Stromal cell of bone marrow (primary cell): Measurements from ENCODE around the gene SLC16A2.
"Not testable (repeated sequence)": the region's sequence is repeated elsewhere in the genome, so short reads cannot be mapped to it uniquely, and the experiment has no call there.

Experiments
- DNase-seq: peaks from one replicate; pipeline ENCODE4 v3.0.0-alpha.2; 2012; ENCODE audit warnings: low read depth

Gene SLC16A2

DNA sequence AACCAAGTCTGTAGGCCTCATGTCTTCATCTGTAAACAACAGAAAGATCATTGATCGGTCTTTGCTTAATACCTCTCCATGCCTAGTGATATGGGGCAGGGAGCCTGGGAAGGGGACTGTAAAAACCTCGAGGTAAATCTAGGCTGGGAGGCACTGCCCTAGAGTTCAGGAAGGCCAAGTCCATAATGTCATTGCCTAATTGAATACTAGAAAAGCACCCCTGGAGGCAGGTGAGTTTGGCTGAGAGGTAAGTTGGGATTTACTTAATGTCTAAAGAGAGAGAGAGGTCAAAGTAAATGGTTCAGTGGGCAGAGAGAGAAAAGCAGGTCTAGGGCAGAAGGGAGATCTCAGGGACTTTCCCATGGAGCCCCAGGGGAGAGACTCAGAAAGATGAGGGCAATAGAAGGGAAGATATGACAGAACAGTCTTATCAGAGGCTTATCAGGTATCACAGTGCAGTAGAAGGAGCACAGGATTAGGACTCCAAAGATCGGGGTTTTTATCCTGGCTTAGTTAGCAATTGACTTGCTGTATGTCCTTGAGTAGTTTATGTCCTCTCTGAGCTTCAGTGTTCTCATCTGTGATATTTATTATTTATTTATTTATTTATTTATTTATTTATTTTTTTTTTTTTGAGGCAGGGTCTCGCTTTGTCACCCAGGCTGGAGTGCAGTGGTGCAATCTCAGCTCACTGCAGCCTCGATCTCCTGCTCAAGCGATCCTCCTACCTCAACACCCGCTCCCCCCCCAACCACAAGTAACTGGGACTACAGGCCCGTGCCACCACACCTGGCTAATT is 85.2 kb downstream of the SLC16A2 start:
- no peak for DNase-seq

DNA sequence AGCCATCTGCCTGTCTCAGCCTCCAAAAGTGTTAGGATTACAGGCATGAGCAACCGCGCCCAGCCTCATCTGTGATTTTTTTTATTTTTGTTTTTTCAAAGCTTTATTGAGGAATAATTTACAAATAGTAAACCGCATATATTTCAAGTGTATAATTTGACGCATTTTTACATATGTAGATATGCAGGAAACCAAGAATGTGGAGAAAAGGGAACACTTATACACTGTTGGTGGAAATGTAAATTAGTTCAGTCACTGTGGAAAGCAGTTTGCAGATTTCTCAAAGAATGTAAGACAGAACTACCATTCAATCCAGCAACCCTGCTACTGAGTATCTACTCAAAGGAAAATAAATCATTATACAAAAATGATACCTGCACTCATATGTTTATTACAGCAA is 85.9 kb downstream of the SLC16A2 start:
- DNase-seq = no peak

DNA sequence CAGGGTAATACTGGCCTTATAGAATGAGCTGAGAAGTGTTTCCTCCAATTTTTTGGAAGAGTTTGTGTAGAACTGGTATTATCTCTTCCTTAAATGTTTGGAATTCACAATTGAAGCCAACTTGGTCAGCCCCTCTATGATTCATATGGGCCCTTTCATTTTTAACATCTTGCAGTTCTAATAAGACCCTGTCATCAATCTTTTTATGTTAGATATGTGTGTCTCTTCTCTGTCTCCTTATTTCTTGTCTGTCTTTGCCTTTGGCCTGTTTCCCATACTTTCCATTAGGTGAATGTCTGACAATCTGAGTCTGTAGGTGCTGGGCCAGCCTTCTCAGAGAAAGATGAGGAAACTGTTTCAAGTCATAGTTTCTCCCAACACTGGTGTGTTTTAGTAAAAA is 88.7 kb downstream of the SLC16A2 start:
- no peak for DNase-seq

DNA sequence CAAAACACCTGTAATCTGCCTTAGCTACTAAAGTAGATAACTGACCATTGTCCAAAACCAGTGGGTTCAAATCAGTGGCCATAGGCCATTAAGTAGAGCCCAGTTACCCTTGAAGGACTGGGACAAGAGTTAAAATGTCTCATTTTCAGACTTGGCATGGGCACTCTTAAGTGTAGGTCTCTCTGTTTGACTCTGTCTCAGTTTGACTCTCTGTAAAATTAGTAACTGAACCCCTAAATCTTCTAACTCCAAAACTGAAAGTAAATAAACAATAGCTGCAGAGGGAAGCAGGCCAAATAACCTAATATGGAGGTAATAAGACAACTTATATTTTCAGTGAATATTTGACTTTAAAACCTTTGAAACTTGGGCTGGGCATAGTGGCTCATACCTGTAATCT is 89.1 kb downstream of the SLC16A2 start:
- DNase-seq = no peak

DNA sequence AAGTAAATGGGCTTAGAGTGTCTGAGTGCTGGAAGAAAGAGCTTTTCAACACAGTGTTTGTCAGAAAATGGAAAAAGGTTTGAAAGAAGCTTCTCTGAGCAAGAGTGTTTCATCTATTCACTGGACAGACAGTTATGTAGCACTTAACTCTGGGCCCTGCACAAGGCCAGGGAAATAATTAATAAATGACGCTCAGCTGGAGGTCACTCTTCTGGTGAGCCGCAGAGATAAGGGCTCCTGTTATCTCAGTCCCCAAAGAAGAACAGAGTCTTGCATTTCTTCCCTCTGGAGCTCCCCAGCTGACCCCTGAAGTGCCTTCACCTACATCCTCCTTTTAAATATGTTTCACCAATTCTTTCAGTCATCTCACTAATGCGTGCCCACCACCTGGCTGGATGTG is 90.4 kb downstream of the SLC16A2 start:
- DNase-seq = no peak

DNA sequence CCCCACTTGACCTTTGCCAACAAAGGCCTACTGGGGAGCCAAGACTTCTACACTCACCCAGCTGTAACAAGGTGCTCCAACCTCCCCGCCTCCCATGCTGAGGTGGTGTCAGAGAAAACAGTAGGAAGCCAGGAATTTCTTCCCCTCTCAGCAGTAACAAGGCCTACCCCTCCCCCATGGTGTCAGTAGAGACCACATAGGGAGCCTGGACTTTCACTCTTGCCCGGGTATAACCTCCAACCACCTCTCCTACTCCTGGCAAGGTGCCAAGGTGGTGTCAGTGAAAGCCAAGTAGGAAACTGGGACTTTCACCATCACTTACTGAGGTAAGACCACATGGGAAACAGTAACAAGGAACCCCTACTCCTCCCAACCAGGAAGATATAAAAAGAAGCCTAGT is 93.1 kb downstream of the SLC16A2 start:
- DNase-seq = no peak

DNA sequence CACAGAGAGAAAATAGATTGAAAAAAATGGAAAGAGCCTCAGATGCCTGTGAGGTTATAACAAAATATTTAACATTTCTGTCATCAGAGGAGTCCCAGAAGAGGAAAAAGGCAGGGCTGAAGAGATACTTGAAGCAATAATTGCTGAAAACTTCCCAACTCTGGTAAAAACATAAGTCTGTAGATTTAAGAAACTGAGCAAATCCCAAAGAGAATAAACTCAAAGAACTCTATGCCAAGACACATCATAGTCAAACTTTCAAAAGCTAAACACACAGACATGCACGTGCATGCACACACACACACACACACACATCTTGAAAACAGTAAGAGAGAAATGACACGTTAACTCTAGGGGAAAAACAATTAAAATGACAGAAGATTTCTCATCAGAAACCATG is 94.1 kb downstream of the SLC16A2 start:
- DNase-seq = no peak

DNA sequence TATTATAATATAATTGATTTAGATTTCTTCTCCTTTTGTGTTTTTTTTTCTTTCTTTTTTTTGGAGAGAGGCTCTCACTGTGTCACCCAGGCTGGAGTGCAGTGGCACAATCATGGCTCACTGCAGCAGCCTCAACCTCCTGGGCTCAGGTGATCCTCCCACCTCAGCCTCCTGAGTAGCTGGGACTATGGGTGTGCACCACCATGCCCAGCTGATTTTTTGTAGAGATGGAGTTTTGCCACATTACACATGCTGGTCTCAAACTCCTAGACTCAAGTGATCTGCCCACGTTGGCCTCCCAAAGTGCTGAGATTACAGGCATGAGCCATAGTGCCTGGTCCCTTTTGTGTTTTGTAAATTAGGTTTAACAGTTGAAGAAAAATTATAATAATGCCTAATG is 94.7 kb downstream of the SLC16A2 start:
- not testable (repeated sequence) for DNase-seq

DNA sequence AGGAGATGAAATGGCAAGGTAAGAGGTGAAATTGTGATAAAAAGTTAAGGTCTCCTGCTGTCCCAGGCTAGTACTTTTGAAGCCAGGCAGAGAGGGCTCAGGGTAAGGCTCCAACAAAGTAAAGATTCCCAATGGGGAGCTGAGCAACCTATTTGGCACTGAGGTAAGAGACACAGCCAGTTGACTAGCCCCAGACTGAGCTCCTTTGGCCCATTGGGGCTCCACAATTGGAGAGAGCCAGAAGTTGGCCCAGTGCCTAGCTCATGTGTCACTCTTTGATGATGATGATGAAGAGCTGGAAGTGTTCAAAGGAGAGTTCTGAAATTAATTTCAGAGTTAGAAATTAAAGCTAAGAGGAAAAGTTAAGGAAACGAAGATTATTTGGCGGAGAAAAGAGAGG is 98.6 kb downstream of the SLC16A2 start:
- no peak for DNase-seq

DNA sequence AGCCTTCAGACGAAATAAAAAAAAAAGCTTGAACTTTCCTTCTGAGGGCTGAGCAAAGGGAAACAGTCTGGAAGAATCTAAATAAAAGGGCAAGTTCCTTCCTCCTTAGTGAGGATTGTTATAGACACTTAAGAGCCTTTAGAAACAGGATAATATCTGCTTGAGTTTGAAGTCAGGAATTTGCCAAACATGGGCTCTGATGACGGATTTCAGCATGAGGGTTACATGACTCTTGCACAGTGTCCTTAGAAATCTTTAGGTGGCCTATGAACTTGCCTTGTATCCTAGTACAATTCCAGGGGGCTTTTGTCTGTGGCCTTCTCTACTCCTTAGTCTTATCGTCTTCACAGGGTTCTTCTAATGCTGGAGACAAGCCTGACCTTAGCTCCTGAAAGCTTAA is 99.0 kb downstream of the SLC16A2 start:
- DNase-seq = no peak

DNA sequence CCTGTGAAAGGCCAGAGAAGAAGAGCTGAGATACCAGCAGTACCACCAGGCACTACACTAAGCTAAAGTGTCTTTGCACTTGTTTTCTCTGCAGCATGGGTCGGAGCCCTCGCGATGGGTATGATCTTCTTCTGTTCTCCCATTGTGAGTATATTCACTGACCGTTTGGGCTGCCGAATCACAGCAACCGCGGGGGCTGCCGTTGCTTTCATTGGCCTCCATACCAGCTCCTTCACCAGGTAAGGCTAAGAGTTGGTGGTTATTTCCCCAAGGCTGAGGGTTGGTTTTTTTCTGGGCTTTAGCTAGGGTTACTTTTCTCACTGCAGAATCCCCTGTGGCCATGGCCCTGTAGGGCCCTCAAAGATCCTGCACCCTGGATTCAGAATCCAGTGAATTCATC is 99.6 kb downstream of the SLC16A2 start:
- no peak for DNase-seq

DNA sequence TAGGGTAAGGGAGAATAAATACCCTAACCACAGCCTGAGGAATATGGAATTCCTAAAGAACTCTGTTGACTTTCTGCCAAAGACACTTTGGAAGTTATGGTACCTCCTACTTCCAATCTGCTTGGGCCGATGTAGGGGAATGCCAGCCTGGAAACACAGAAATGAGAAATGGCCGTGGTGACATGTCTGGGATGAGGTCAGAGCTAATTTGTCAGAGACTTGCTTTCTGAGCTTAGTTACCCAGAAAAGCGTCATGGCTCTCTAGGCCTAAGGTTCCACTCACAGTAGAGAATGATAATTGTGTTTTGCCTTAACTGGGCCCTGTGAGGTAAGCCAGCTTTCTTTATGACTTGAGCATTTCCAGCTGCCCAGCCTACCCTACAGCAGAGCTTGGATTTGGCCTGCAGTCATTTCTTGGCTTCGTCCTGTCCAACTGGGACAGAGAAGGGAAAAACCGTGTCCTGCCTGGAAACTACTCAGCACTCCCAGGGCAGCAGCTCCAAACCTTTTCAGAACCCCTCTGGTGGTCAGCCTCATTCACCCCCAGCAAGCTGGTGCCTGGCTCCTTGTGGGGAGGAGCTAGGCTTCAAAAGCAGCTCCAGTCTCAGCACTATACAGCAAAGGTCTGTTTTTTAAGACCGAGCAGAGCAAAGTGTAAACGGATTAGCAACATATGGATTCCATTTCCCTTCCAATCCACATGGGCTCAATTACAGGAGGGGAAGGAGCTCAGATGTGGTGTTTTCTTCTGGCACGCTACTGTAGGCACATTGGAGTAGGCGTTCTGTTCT is 100.9 kb downstream of the SLC16A2 start:
- peak; percentile 38 for DNase-seq

DNA sequence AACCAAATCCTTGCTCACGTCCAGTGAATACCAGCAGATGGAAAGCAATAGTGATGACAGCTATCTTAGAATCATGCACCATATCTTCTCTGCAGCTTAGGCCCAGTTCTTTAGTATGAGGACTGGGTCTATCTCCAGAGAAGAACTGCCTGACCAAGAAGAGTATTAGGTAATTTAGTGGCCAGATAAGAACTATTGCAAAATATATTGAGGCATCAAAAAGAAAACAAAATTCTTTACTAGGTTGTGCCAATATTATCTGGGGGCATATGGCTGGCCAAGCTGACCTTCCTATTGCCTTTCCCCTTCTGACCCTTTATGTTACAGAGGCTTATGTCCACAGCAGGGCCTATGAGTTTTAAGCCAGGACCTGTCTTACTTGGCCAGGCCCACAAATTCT is 101.9 kb downstream of the SLC16A2 start:
- no peak for DNase-seq

DNA sequence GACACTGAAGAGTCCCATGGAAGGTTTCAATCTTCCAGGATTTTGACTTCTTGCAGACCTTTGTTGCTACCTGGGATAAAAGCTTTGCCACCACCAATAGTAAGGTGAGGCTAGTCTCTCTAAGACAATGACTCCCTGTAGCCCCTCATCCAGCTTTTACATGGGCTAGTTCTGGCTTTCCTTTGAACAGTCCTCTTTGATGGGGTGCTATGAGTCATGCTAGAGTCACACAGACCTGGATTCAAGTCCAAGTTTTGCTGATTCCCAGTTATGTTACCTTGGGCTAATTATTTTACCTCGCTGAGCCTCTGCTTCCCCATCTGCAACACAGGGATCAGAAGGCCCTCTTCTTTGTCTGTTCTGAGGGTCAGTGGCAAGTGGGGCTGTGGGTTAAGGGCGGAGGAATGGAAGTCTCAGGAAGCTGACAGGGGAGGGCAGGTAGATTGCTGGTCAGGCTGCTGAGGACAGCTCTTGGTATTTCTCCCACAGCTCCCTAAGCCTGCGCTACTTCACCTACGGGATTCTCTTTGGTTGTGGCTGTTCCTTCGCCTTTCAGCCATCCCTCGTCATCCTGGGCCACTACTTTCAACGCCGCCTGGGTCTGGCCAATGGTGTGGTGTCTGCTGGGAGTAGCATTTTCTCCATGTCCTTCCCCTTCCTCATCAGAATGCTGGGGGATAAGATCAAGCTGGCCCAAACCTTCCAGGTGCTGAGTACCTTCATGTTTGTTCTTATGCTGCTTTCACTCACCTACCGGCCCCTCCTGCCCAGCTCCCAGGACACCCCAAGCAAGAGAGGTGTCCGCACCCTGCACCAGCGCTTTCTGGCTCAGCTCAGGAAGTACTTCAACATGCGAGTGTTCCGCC is 102.8 kb downstream of the SLC16A2 start:
- DNase-seq = no peak

DNA sequence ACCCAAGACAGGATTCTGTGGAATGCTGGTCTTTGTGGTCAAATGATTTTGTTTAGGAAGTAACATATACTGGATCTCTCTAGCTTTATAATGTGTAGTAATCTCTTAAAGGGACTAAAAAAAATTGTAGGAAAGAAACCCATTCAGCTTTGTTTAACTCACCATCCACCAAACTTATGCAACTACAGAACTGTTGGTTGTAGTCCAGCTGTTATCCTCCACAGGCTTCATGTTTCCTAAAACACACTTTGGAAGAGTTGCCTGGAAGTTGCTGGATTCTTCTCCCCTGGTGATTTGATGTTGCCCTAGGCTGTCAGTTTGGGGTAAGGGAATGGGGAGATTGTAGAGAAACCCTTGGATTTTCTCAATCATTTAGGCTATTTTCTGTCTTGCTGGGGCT is 103.8 kb downstream of the SLC16A2 start:
- no peak for DNase-seq

DNA sequence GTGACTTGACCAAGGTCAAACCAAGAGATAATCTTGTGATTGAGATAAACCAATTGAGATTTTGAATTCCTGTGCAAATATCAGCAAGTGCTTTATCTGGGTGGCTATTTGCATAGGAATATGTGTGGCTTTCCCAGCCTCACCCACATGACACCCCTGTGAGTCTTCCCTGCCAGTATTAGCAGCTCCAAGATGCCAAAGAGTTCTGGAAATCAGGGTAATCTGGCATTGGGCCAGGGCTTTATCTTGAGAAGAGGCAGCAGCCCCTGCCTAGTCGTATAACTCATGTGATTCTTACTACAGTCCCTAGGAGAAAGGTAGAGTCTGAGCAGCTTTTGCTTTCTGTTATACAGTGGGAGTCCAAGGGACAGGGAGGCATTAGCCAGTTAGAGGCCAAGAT is 105.5 kb downstream of the SLC16A2 start:
- no peak for DNase-seq

DNA sequence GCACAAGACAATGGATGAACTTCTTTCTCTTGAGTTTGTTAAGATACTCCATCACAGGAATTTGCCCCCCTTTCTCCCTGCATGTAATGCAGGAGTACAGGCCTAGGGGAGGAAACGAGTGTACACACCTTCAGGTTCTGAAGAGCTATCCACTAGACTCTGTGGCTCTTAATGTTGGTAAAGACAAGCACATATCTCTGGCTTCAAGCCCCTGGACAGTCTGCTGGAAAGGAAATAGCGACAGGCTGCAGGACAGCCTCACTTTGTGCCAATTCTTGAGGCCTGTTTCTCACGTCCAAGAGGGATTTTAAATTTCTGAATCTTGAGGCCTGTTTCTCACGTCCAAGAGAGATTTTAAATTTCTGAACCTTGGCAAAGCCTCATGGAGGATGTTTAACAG is 106.1 kb downstream of the SLC16A2 start:
- DNase-seq = no peak

DNA sequence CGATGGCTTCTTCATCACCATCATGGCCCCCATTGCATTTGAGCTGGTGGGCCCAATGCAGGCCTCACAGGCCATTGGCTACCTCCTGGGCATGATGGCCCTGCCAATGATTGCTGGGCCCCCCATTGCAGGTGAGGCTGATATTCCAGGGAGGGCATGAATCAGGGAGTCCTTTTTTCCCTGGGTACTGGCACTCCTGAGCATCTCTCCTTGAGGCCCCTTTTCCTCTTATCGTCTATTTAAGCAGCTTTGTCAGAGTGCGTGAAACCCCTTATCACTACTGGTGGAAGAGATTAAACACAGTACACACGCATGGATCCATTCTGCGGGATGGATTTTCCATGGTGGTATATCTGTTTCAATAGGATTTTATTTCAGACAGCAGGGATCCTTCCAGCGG is 108.0 kb downstream of the SLC16A2 start:
- DNase-seq = no peak

DNA sequence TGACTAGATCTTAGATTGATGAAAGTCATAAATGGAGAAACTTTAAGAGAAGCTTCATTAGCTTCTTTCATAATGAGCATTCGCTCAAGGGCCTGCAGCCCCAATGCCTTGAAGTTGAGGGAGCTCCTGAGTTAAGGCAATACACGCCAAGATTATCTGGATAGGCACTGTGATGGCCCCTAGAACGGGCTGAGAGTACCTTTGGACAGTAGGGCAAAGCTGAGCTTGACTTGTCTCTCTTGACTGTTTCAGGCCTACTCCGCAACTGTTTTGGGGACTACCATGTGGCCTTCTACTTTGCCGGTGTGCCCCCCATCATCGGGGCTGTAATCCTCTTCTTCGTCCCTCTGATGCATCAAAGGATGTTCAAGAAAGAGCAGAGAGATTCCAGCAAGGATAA is 109.8 kb downstream of the SLC16A2 start:
- no peak for DNase-seq

DNA sequence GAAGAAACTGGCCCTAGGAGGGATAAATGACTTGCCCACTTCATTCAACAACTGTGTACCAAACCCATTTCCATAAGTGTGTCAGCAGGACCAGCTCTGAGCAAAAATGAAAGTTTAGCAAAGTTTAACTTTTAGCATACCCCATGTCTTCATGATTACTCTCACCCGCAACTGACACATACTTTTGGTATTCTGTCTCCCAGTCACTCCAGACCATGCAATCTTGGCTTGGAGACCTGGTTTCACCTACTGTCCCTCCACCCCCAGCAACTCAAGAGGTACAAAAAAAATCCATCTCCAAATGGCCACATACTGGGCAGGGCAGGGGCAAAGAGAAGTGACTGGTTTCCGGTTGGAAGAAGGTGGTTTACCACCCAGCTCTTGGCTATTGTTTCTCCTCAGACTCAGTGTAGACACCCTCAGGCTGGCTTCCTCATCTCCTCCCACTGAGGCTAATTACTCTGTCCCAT is 113.3 kb downstream of the SLC16A2 start:
- DNase-seq = no peak

DNA sequence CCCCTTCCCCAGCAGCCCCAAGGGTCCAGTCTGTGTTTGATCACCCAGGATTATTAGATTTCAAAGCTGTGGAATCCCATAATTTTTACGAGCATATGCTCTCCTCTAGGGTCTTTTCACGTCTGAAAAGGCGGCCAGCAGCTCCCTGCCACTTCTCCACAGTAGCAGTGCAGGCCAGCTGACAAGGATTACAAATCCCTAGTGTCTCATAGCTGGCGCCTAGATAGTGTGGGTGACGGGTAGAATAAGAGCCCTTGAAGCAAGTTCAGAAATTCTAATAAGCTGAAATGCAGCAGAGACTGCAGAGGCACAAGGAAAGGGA is 113.8 kb downstream of the SLC16A2 start:
- no peak for DNase-seq

DNA sequence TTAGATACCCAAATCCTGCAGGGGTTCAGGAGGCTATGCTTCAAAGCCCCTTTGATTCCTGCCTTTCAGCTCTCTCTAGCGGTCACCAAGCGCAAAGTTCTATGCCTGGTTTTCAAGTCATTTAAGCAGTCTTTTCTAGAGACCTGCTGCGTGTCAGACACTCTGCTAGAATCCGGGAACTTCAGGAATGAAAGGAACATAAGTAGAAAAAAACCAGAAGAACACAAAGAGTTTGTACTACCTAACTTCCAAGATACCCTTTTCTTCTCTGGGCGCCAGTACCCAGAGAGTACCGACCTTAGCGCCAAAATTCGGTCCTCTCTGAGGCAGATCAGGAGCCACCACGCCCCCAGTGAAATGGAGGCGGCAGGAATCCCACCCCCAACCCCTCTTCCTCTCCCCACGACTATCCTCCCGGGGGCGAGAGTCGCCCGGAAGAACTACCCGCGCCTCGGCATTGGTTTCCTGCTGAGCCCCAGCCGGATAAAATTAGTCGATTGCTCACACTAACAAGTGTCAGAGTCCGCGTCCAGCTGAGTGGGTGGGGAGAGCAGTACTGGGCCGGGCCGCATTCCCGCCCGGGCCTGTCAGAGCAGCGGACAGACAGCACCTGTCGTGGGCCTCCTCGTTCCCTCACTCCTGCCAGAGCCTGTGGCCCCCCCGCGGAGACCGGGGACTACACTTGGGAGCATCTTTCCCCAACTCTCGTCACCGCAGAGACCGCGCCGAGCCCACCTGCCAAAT is 114.3 kb downstream of the SLC16A2 start:
- peak; percentile 34 for DNase-seq
